GM23338 (cell line): ENCODE results near the gene TUBD1.
"Not testable (repeated sequence)": the region's sequence is repeated elsewhere in the genome, so short reads cannot be mapped to it uniquely, and the experiment has no call there.

Experiments
- EZH2 ChIP-seq: fragments of 200-600 bp; sonication (generic); IDR thresholded peaks from one replicate; pipeline ENCODE4 v1.8.0; 2017; ENCODE audit warnings: antibody characterized with exemption, mild to moderate bottlenecking, low read depth; ENCODE audit not compliant: unreplicated experiment
- JUNB ChIP-seq: IDR thresholded peaks from one replicate; pipeline ENCODE4 v1.6.1; 2016; ENCODE audit warnings: antibody characterized with exemption; ENCODE audit not compliant: unreplicated experiment

DNA sequence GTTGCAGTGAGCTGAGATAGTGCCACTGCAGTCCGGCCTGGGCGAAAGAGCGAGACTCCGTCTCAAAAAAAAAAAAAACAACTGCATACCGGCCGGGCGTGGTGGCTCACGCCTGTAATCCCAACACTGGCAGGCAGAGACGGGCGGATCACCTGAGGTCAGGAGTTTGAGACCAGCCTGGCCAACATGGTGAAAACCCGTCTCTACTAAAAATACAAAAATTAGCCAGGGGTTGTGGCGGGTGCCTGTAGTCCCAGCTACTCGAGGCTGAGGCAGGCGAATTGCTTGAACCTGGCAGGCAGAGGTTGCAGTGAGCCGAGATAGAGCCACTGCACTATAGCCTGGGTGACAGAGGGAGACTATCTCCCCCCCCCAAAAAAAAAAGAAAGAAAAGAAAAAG lies 42.4 kb downstream of the TUBD1 start:
- TF ChIP-seq EZH2, JUNB: not testable (repeated sequence)
